GM10266 (cell line): ENCODE measurements around the gene OPCML.

Source experiments
- DNase-seq: peaks from one replicate; pipeline ENCODE4 v3.0.0; 2012; ENCODE audit errors: extremely low spot score
- CTCF ChIP-seq: IDR thresholded peaks from 2 replicates; pipeline ENCODE4 v1.5.1; 2012; ENCODE audit warnings: mild to moderate bottlenecking, low read depth; ENCODE audit not compliant: control insufficient read depth, insufficient read depth; ENCODE audit errors: missing control alignments

OPCML gene

GRCh38 chr11:133515107-133515506 lies 17.2 kb downstream of the OPCML start:
- DNase-seq: no peak
- no peak for TF ChIP-seq CTCF

- DNase-seq: no peak
- TF ChIP-seq CTCF: no peak
These were observed 22.2 kb downstream of the OPCML start for GRCh38 chr11:133509924-133510697.

GRCh38 chr11:133508468-133508867 lies 23.8 kb downstream of the OPCML start:
- DNase-seq: no peak
- TF ChIP-seq CTCF: no peak

GRCh38 chr11:133507185-133507584 lies 25.1 kb downstream of the OPCML start:
- no peak for DNase-seq
- TF ChIP-seq CTCF: no peak

- TF ChIP-seq CTCF: no peak
- DNase-seq: no peak
These were observed 25.7 kb downstream of the OPCML start for GRCh38 chr11:133506551-133507094.

GRCh38 chr11:133506023-133506422 lies 26.3 kb downstream of the OPCML start:
- TF ChIP-seq CTCF: no peak
- DNase-seq: no peak

- no peak for DNase-seq
- TF ChIP-seq CTCF: no peak
These were observed 27.4 kb downstream of the OPCML start for GRCh38 chr11:133504906-133505305.
